ENCODE measurements around the gene CLEC7A. TPM values are rescaled to one million over a fixed set of nuclear protein-coding genes. Genes with fewer than 3 reads are reported as not detected.

CLEC7A gene
- total and polyA plus RNA-seq, 2 experiments from 2014 or later = 1.1 to 2.3 TPM

- Histone ChIP-seq H3K9me2 (replicated peaks; ENCODE audit: insufficient read depth) (no peaks in the 10 kb centered on the region), H3K9me3 (ENCODE audit: low read depth) (no peaks in the 10 kb centered on the region), H3K27ac (no peak overlapping the region), H3K79me2 (no peaks in the 10 kb centered on the region), H4K20me1 (ENCODE audit: insufficient read depth, poor library complexity, severe bottlenecking) (no peaks in the 10 kb centered on the region), H3K4me2 (no peak overlapping the region), H3K27me3 (no peaks in the 10 kb centered on the region), H3K4me1 (ENCODE audit: insufficient read depth) (no peaks in the 10 kb centered on the region), H3K36me3 (replicated peaks; ENCODE audit: insufficient read depth, low read depth) (no peaks in the 10 kb centered on the region), H3K4me3 (no peak overlapping the region), H2AFZ (no peak overlapping the region)
- DNase-seq (ENCODE audit: low spot score) = no peak
- WGBS (ENCODE audit: low lambda C conversion rate, missing lambda C conversion rate) = 91% methylated on average over 4 of the region's 4 CpGs
- no peak for TF ChIP-seq CTCF (IDR thresholded peaks at IDR 0.05; ENCODE audit: poor library complexity)
- TF ChIP-seq EZH2 (IDR thresholded peaks at IDR 0.05; ENCODE audit: borderline replicate concordance) = no peak
- TF ChIP-seq EZH2phosphoT487 (IDR thresholded peaks at IDR 0.05; ENCODE audit: low read depth, severe bottlenecking, unreplicated experiment) = no peak
These were observed 5.1 kb upstream of the CLEC7A start for GRCh38 chr12:10135126-10135525.

GRCh38 chr12:10132850-10133370 lies 2.9 kb upstream of the CLEC7A start:
- H3K9me2 ChIP-seq (replicated peaks; ENCODE audit: insufficient read depth) = no peaks in the 10 kb centered on the region
- H3K27ac ChIP-seq = no peak overlapping the region
- no peak overlapping the region for H3K4me3 ChIP-seq
- no peaks in the 10 kb centered on the region for H3K79me2 ChIP-seq
- H3K27me3 ChIP-seq = no peaks in the 10 kb centered on the region
- no peak for DNase-seq (ENCODE audit: low spot score)
- H3K9me3 ChIP-seq (ENCODE audit: low read depth) = no peaks in the 10 kb centered on the region
- WGBS (ENCODE audit: low lambda C conversion rate, missing lambda C conversion rate) = 57% methylated on average over 6 of the region's 6 CpGs
- H3K4me1 ChIP-seq (ENCODE audit: insufficient read depth) = no peaks in the 10 kb centered on the region
- TF ChIP-seq CTCF (IDR thresholded peaks at IDR 0.05; ENCODE audit: poor library complexity) (no peak), EZH2 (IDR thresholded peaks at IDR 0.05; ENCODE audit: borderline replicate concordance) (no peak), EZH2phosphoT487 (IDR thresholded peaks at IDR 0.05; ENCODE audit: low read depth, severe bottlenecking, unreplicated experiment) (no peak)
- no peaks in the 10 kb centered on the region for H3K36me3 ChIP-seq (replicated peaks; ENCODE audit: insufficient read depth, low read depth)
- no peaks in the 10 kb centered on the region for H4K20me1 ChIP-seq (ENCODE audit: insufficient read depth, poor library complexity, severe bottlenecking)
- H2AFZ ChIP-seq = peak overlapping the region; percentile 4
- no peak overlapping the region for H3K4me2 ChIP-seq

- Histone ChIP-seq H3K27ac (no peak overlapping the region), H3K36me3 (replicated peaks; ENCODE audit: insufficient read depth, low read depth) (no peaks in the 10 kb centered on the region), H3K4me1 (ENCODE audit: insufficient read depth) (no peaks in the 10 kb centered on the region), H2AFZ (no peak overlapping the region), H3K9me3 (ENCODE audit: low read depth) (no peaks in the 10 kb centered on the region), H3K27me3 (no peaks in the 10 kb centered on the region), H3K4me2 (no peak overlapping the region), H3K4me3 (no peak overlapping the region), H4K20me1 (ENCODE audit: insufficient read depth, poor library complexity, severe bottlenecking) (no peaks in the 10 kb centered on the region), H3K9me2 (replicated peaks; ENCODE audit: insufficient read depth) (no peaks in the 10 kb centered on the region), H3K79me2 (no peaks in the 10 kb centered on the region)
- WGBS (ENCODE audit: low lambda C conversion rate, missing lambda C conversion rate) = 74% methylated on average over 2 of the region's 2 CpGs
- DNase-seq (ENCODE audit: low spot score) = no peak
- TF ChIP-seq EZH2 (IDR thresholded peaks at IDR 0.05; ENCODE audit: borderline replicate concordance) = no peak
- no peak for TF ChIP-seq EZH2phosphoT487 (IDR thresholded peaks at IDR 0.05; ENCODE audit: low read depth, severe bottlenecking, unreplicated experiment)
- TF ChIP-seq CTCF (IDR thresholded peaks at IDR 0.05; ENCODE audit: poor library complexity) = no peak
These were observed 1.2 kb upstream of the CLEC7A start for GRCh38 chr12:10131111-10131690.

Measured in hepatocyte (in vitro differentiated cells).